SK-N-SH (cell line): ENCODE data around the gene ERGIC1.

Experiments
- EP300 ChIP-seq, 2 experiments: IDR thresholded peaks; 2 replicates each; pipeline versions ENCODE4 v1.4.0 to v1.6.1; 2012; ENCODE audit warnings: borderline replicate concordance in 1 of 2, low read depth in 1 of 2, low read length in 1 of 2
- EZH2phosphoT487 ChIP-seq: fragments of 200-600 bp; sonication (generic); IDR thresholded peaks from 2 replicates; pipeline ENCODE4 v1.6.1; 2017; ENCODE audit warnings: low read depth, mixed run types, mild to moderate bottlenecking, antibody characterized with exemption, moderate library complexity, borderline replicate concordance
- GABPA ChIP-seq: IDR thresholded peaks from 2 replicates; pipeline ENCODE4 v1.4.0; 2012; ENCODE audit warnings: low read depth, mild to moderate bottlenecking
- MEF2A ChIP-seq: IDR thresholded peaks from 2 replicates; pipeline ENCODE4 v1.4.0; 2012; ENCODE audit warnings: low read depth, borderline replicate concordance
- SIN3A ChIP-seq: IDR thresholded peaks from 2 replicates; pipeline ENCODE4 v1.6.1; 2012; ENCODE audit warnings: low read depth, mild to moderate bottlenecking, low read length, moderate library complexity, borderline replicate concordance
- YY1 ChIP-seq: IDR thresholded peaks from 2 replicates; pipeline ENCODE4 v1.4.0; 2012; ENCODE audit warnings: low read depth, mild to moderate bottlenecking
- TF ChIP-seq, protein P1 (sequence below): fragments of 150-350 bp; IDR thresholded peaks from 2 replicates; pipeline ENCODE4 v1.6.1; 2017; ENCODE audit warnings: antibody characterized with exemption, low read length, low read depth, borderline replicate concordance
- TF ChIP-seq, protein P2 (sequence below): fragments of 200-600 bp; sonication (generic); IDR thresholded peaks from 2 replicates; pipeline ENCODE4 v1.6.1; 2017; ENCODE audit warnings: antibody characterized with exemption, mild to moderate bottlenecking, moderate library complexity

DNA sequence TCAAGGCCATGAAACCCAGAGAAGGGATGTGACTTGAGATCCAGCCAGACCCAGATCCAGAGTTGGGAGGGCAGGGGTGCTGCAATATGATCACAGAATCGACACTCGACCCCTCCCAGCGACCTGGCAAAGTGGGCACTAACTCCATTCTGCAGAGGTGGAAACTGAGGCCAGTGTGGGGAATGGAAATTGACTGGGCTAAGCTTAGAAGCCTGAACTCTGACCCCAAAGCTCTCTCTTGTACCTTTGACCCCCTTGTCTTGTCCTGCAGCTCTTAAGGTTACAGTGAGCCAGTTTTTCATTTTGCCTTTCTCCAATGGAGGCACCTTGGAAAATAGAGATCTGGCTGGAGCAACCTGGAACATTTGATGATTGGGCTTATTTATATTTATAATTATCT is 14.5 kb upstream of the ERGIC1 start:
- TF ChIP-seq YY1 (no peak), MEF2A (no peak), SIN3A (no peak), GABPA (no peak), EZH2phosphoT487 (no peak), EP300 (IDR thresholded peaks at IDR 0.05; ENCODE audit: borderline replicate concordance in 1 of 2, low read depth in 1 of 2, low read length in 1 of 2) (no peak)
- TF ChIP-seq, protein P1, sequence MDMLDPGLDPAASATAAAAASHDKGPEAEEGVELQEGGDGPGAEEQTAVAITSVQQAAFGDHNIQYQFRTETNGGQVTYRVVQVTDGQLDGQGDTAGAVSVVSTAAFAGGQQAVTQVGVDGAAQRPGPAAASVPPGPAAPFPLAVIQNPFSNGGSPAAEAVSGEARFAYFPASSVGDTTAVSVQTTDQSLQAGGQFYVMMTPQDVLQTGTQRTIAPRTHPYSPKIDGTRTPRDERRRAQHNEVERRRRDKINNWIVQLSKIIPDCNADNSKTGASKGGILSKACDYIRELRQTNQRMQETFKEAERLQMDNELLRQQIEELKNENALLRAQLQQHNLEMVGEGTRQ = no peak
- TF ChIP-seq, protein P2, sequence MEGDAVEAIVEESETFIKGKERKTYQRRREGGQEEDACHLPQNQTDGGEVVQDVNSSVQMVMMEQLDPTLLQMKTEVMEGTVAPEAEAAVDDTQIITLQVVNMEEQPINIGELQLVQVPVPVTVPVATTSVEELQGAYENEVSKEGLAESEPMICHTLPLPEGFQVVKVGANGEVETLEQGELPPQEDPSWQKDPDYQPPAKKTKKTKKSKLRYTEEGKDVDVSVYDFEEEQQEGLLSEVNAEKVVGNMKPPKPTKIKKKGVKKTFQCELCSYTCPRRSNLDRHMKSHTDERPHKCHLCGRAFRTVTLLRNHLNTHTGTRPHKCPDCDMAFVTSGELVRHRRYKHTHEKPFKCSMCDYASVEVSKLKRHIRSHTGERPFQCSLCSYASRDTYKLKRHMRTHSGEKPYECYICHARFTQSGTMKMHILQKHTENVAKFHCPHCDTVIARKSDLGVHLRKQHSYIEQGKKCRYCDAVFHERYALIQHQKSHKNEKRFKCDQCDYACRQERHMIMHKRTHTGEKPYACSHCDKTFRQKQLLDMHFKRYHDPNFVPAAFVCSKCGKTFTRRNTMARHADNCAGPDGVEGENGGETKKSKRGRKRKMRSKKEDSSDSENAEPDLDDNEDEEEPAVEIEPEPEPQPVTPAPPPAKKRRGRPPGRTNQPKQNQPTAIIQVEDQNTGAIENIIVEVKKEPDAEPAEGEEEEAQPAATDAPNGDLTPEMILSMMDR = no peak
